HS-27A (cell line): ENCODE measurements around the gene HSPB9.

ENCODE experiments used
- DNase-seq: peaks from one replicate; pipeline ENCODE4 v3.0.0-alpha.2; 2012; ENCODE audit warnings: low read depth, missing footprints

HSPB9 gene, protein sequence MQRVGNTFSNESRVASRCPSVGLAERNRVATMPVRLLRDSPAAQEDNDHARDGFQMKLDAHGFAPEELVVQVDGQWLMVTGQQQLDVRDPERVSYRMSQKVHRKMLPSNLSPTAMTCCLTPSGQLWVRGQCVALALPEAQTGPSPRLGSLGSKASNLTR

DNA sequence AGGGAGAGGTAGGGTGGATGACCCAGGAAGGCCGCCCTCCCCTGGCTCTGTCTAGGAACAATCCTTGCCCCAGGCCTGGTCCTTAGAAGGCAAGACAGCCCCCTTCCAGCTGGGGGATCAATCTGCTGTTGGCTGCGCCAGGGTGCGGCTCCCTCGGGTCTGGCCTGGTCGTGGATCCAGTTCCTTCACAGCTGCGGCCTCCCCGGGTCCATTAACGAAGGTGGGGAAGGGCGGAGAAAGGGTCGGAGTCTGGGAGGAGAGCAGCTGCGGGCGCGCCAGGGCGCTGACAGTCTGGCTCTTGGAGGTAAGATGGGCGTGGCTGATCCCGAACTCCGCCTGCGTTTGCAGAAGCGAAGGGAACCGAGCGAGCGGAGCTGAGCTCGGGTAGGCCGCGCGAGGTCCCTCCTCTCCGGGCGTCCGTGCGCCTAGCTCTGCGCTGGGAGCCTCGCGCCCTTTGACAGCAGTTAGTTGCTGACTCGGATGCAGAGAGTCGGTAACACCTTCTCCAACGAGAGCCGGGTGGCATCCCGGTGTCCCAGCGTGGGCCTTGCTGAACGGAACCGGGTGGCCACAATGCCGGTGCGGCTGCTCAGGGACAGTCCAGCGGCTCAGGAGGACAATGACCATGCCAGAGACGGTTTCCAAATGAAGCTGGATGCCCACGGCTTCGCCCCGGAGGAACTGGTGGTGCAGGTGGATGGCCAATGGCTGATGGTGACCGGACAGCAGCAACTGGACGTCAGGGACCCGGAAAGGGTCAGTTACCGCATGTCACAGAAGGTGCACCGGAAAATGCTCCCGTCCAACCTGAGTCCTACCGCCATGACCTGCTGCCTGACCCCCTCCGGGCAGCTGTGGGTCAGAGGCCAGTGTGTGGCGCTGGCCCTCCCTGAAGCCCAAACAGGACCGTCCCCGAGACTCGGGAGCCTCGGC lies at the start of gene HSPB9:
Gene HSPB9, plus strand, starts transcription at position 434 of the 933 bp plus-strand sequence. Its CDS starts 47 bp downstream, at position 481.
- DNase-seq, result no peak

DNA sequence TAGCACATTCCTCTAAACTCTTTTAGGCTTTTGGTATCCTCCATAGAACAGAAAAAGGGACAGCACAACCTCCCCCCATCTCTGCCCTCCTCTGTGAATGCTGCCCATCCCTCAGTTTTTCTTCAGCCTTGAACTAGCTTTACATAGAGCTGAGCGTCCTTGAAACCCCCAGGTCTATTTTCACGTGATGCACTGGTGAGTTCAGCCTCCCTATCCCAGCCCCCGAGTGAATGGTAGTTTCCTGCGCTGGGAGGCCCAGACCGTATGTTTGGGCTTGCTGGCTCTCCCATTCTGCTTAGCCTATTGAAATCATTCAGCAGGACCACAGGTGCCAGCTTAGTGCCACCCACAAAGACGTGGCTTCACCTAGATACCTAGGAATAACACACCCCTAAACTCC lies 46.8 kb upstream of the HSPB9 start:
- DNase-seq, result no peak

DNA sequence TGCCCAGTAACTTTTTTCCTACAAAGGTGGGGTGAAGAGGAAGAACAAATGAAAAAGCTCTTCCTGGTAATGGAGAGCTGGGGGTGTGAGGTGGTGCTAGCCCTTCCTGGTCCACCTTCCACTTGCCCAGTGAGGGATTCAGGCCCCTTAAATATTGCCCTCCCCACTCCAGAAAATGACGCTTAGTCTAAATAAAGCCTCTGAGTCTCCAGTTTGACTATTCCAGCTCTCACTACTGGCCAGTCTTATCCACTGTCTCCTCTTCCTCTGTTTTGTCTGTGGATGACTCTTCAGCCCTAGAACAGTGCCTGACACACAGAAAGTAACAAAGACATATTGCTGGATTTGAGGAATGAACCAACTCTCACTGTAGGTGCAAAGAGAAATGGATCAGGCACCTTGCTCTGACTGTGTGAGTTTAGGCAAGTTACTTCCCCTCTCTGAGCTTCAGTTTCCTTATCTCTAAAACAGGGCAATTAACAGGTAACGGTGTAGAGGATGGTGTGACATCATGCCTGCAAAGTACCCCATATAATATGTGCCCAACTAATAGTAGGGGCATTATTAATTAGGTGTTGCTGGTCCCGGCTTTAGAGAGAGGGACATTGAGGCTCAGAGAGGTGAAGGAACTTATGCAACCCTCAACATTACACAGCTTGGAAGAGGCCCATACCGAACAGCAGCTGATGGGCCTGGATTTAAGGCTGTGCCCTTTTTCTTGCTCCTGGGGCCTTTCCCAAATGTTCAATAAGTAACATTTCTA lies 45.6 kb upstream of the HSPB9 start:
- DNase-seq, result no peak

DNA sequence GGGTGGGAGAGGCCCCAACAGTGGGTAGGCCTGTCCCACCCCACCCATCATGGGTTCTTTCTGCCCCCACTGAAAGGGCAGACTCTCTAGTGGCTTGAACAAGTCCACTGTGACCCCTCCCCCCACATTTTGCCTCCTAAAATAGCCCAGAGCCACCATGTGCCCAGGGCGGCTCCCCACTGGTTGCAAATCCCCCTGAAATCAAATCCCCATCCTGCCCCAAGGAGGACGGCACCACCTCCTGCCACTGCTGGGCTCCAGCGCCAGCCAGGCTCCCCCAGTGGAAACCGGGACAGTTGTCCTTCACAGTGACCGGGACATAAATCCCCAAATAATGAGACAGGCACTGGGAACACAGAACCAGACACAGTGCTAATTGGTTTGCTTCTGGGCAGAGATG lies 44.8 kb upstream of the HSPB9 start:
- no peak for DNase-seq

DNA sequence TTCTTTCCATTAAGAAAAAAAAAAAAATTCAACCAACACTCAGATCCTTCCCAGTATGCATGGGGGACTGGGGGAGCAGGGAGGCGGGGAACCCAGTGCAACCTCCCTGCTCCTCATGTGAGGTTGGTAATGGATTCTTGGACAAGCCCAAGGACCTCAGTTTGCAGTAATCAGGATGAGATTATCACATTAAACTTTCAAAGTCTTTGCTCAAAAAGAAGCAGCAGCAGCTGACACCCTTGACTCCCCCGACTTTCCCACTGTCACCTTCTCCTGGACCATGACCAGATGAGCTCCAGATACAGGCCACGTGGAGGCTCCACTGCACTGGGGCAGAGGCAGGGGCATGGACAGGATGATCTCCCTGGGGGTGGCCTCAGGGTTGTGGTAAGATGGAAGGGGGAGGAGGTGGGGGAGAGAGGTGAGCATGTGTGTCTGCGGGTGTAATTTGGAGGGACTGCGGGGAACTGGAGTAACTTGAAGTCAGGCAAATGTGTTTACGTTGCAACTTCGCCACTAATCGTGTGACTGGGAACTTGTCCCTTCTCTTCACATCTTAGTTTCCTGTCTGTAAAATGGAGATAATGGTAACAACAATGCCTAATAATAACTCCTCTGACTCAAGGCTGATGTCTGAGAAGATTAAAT lies 44.1 kb upstream of the HSPB9 start:
- DNase-seq, result no peak

DNA sequence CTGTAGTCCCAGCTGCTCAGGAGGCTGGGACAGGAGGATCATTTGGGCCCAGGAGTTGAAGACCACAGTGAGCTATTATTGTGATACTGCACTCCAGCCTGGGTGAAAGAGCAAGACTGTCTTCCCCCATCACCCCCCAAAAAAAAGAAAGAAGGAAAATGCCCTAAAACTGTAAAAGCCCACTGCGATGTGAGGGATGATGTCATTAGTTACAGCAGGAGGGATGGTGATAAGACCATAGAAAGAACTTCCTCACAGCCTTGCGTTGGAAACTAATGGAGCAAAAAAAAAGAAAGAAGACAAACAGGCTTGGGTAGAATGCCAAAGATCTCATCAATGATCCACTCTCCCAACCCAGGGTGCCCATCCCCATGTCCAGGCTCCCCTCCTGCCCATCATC lies 43.1 kb upstream of the HSPB9 start:
- no peak for DNase-seq

DNA sequence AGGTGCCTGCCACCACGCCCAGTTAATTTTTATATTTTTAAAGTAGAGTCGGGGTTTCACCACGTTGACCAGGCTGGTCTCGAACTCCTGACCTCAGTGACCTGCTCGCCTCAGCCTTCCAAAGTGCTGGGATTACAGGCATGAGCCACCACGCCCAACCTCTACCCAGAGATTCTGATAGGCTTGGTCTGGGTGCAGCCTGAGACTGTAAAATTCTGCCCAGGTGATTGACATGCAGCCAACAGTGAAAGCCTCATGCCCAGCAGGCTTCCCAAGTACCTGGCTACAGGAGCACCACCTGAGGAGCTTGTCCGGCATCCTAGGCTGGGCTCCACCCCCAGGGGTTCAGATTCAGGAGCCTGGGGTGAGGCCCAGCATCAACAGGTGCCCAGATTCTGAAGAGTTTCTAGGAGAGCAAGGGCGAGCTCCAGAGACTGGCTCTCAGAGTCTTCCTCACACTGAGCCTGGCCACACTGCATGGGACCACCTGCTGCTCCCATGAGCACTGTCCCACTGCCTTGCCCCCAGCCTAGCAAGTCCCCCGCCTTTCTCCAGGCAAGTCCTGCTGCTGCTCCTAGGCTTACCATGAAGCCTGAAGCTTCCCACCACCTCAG lies 41.0 kb upstream of the HSPB9 start:
- DNase-seq, result no peak

DNA sequence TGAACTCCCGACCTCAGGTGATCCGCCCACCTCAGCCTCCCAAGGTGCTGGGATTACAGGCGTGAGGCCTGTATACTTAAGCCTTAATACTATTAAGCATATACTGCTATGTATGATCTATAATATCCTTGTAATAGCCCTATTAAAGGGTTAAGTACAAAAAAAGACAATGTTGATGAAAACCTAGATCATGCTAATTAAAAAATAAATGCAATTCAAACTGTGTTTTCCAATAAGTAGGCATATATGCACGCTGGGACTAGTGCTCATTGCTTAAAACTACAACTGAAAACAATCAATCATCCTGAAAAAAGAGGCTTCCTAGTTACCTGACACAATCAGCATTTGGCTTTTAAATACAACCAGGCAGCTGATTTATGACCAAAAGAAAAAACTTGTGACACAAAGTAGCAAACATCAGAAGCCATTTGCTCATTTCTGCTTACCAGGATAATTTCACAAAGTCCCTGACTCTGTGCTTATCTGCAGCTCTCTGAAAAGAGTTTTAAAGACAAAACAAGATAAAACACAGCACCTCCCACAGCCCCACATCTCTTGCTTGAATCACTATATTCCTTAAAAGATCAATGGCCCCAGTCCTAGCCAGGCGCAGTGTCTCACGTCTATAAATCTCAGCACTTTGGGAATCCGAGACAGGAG lies 35.4 kb upstream of the HSPB9 start:
- no peak for DNase-seq

DNA sequence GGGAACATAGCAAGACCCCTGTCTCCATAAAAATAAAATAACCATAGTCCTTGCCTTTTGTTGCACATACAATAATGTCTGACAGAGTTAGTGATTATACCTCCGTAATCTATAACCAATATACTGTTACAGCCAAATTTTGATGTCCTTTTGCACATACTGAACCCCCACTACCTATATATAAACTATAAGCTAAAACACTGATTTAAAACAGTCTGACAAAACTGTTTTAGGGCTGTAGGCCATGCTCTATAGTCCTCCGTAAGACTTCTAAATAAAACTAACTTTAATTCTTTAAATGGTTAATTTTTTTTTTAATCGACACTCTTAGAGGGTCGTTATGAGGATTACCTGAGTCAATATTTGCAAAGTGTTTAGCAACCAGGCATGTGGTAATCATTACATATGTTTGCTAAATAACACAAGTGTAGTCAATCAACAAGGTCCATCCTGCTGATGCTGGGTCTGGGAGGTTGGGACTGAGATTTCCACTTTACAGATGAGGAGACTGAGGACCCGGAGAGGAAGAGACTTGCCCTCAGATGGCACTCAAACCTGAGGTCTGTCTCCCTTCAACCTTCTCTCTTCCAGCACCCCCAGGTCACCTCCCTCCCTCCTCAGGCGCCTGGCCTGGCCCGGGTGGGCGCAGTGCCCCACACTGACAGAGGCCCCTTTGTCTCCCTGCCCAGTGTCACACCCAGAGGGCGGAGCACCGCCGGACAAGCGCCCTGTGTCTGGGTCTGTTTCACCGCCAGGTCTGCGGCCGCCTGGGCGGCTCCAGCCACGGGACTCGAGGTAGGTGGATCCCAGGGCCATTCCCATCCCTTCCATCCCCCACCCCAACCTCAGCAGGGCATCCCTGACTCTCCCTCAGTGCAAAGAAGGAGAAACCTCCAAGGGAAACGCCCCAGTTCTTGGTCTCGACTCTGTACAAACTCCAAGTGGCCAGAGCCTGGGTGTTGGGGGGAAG lies 34.6 kb upstream of the HSPB9 start:
- DNase-seq, result no peak

DNA sequence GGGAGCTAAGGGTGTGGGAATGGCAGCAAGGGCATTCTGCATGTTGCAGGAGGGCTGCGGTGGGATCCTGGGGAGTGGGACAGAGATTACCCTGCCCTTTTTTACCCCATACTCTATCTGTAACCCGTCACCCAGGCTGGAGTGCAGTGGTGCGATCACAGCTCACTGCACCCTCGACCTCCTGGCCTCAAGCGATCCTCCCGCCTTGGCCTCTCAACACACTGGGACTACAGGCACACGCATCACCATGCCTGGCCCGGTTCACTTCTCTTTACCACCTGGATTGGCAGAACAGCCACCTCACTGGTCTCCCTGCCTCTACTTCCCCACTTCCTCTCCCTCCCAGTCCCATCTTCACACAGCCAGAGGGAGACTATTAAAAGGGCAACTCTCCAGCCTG lies 33.9 kb upstream of the HSPB9 start:
- no peak for DNase-seq

DNA sequence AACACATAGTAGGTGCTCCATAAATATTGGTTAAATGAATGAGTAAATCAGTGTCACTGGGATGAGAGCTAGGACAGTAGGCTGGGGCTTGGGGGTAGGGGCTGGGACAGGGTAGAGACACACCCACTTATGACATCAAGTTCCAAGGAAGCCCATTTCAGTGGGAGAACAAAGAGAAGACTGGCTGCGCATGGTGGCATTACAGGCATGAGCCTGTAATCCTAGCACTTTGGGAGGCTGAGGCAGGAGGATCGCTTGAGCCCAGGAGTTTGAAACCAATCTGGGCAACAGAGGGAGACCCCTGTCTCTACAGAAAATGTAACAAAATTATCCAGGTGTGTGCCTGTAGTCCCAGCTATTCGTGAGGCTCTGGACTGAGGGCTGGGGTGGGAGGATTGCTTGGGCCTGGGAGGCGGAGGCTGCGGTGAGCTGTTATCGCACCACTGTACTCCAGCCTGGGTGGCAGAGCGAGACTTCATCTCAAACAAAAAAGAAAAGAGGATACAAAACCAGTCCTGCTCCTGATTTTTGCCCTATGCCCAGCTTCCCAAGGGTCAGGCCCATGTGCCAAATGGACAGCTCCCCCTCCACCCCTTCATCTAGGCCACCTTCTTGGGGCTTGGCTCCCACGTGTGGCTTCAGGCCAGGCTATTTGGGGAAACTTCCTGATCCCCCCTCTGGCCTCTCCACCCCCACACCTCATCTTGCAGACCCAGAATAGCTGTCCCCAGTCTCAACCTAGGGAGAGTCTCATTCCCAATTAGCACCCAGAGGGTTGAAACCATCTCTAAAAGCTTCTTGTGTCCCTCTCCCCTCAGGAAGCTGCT lies 31.4 kb upstream of the HSPB9 start:
- no peak for DNase-seq

DNA sequence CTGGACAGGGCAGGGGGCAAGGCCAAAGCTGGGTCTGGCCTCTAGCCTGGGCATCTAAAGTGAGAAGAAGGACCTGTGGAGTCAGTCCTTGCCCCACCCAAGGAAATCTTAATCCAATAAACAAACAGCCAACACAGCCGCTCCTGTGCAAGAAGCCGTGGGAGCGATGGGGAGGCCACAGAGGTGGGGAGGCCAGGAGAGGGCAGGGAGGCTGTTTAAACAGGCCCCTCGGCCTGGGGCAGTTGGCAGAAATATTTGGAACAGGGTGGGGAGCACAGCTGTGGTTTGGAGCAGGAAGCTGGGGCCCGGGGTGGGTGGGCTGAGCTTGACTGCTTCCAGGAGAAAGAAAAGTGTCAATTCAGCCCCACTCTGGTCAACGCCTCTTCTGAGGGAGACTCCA lies 29.7 kb upstream of the HSPB9 start:
- no peak for DNase-seq

DNA sequence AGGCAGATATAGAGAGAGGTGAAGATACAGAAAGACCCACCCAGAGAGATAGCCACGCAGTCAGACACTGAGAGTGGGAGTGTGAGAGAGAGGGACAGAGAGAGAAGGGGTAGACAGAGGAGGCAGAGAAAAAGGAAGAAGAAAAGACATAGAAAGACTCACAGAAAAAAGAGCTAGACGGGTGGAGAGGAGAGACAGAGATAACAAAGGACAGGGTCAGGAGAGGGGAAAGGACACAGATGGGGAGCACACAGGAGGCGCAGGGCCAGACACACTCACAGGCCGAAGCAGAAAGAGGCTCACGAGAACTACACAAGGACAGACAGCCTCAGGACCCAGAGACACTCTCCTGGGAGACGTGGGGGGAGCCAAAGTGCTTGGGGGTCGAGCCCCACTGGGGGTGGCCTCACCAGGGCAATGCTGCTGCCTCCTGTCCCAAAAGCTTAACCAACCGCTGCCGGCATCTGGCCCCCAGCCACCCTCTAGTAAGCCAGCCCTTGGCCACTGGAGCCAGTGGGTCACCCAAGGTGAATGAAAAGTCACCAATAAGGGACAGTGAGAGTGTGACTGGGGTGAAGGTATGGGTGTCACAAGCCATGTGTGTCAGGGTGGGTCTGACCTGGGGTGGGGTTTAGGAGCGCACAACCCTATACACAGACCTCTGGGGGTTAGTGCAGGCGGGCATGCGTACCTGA lies 28.1 kb upstream of the HSPB9 start:
- no peak for DNase-seq

DNA sequence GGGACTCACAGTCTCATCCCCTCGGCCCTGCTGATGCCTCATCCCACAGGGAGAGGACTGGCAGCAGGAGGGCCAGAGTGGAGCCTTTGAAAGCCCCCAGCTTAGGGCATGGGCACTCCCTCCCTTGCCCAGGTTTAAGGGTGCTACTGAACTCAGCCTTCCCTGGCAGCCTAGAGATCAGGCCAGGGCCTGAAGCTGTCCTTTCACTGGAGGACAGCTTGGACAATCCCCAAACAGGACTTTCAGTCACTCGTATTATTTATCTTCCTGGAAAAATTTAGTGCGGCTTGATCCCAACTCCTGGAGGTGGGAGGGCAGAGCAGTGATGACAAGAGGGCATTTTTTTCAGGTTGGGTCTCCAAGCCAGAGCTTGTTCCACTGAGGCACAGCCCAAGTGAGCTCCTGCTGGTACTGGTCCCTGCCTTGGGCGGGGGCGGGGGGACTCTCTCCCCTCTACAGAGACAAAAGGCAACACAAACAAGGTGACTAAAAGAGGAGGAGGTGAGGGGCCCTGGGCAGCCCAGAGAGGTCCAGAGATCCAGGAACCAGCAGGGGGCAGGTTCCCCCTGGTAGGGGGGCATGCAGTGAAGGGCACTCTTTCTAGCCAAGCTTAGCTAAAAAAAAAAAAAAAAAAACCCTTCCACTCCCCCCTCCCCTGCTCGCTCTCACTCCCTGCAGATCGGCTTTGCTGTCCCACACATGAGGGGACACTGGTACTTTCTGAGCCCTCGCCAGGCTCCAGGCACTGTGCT lies 26.1 kb upstream of the HSPB9 start:
- DNase-seq, result no peak

DNA sequence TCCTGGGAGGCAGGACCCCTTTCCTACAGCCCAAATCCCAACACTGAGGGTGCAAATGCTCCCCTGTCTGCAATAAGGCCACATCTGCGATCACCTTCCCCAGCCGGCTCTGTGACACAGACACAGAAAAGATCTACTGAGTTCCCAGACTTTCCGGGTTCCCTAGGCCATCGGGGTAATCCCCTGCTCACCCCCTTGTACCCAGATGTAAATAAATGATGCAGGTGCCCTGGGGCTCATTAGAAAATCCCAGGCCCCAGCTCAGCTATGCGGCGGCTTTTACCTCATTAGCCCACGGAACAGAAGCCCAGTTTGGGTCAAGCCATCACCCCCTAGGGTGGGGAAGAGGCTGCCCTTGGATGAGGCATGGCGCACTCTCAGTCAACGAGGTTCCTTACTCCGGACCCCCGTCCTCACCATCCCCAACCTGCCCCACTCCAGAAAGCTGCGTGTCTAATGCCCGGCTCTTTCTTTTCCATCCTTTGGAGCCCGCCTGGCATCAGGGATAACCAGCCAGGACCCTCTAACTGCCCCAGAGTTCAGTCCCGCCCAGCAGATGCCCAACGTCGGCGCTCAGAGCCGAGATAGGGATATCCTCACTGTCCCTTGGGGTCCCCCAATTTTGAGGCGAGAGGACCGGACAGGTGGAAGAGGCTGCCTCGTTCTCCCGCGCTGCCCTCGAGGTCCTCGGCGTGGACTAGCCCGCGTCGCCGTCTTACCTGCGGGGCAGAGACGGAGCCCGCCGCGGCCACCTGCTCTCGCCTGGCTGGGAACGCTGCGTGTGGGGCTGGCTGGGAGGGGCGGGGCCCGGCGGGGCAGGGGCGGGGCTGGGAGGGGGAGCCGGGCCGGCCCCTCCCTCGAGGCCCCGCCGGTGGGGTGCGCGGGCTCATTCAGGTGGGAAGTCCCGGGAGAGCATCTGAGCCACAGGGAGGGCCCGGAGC lies 24.6 kb upstream of the HSPB9 start, which contains the start of gene ZNF385C:
Gene ZNF385C, minus strand, starts transcription at position 783 of the 941 bp plus-strand sequence. CDS start 35,417 bp downstream, outside the sequence.
- DNase-seq, result no peak

DNA sequence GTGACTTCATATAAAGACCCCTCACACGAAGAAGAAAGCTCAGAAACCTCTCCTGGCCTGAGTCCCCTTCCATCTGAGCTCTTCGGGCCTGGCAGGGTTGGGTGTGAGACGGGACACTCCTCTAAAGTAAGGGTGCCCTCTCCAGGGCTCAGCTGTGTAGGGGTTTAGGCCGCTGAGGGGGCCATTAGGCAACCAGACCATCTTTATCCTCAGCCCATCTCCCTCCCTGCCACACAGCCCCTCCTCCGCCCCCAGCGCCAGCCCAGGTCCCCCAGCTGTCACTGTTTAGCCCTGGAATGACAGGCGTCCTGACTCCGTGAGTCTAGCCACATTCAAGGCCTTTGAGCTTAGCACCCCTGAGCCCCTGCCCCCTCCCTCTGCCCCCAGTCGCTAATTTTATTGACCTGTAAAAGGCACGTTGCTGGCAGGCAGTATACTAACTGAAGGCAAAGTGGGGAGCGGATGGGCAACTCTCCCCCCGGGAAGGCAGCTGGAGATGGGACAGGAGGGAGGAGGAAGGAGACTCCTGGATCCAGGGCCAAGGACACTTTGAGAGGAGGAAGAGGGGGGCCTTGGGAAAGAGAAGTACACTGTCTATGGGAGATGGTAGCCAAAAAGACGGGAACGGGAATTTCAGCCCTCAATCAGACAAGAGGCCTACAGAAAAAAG lies 23.7 kb upstream of the HSPB9 start:
- DNase-seq, result no peak
